HCT116 (cell line): ENCODE measurements around the gene TBC1D8. TPM values are rescaled to one million over a fixed set of nuclear protein-coding genes. Genes with fewer than 3 reads are reported as not detected.

ENCODE experiments used
- ATAC-seq: fragments of 200-7000 bp; cut with Tn5 transposase; 2 replicates; pipeline ENCODE4 v1.9.1; 2020; ENCODE audit warnings: mild to moderate bottlenecking, moderate library complexity
- BruUV-seq: library from RNA; stranded (reverse); fragments of 400-500 nt; replicated peaks from 2 replicates; lab custom pipeline; 2021; lab: Mats Ljungman, UMichigan
- CTCF ChIA-PET: fragments of 300-600 bp; sonication (Branson Sonifier 250); formaldehyde crosslinking; loops from one replicate; lab custom pipeline; 2021; ENCODE audit warnings: antibody characterized with exemption; lab: Charles Lee
- POLR2A ChIA-PET: fragments of 300-600, 350-600 bp; sonication (Branson Sonifier 250); formaldehyde crosslinking; loops from one replicate; lab custom pipeline; 2021; ENCODE audit warnings: antibody characterized with exemption; lab: Charles Lee
- RAD21 ChIA-PET, 2 experiments: fragments of 300-600 bp; sonication (Branson Sonifier 250); formaldehyde crosslinking; loops; one replicate each; lab custom pipeline; 2023; ENCODE audit warnings: low total read pairs in 2 of 2; ENCODE audit not compliant: uncharacterized antibody in 2 of 2, unreplicated experiment in 2 of 2, low non-redundant PET in 1 of 2; lab: Charles Lee
- DNase-seq: peaks from one replicate; pipeline ENCODE4 v3.0.0-alpha.2; 2010; ENCODE audit warnings: low read depth, low spot score
- H2AFZ ChIP-seq: fragments of 200-600 bp; shearing (Covaris generic), sonication (generic); 2 replicates; pipeline ENCODE4 v1.6.1; 2017; ENCODE audit warnings: low read depth, mixed run types, mixed read lengths, antibody characterized with exemption, low read length; ENCODE audit not compliant: poor library complexity, severe bottlenecking
- H3K27ac ChIP-seq: 2 replicates; pipeline ENCODE4 v1.5.1; 2012; ENCODE audit warnings: low read depth, low read length
- H3K27me3 ChIP-seq: fragments of 200-600 bp; sonication (generic); 2 replicates; pipeline ENCODE4 v1.6.1; 2016; ENCODE audit warnings: mixed run types, low read length, mixed read lengths; ENCODE audit not compliant: insufficient read depth
- H3K36me3 ChIP-seq, 2 experiments: fragments of 200-500 bp in 1 of 2; fragments of 200-600 bp in 1 of 2; sonication (Bioruptor generic) in 1 of 2; sonication (generic) in 1 of 2; 2 replicates each; pipeline versions ENCODE4 v1.5.1 to v1.6.1; 2014 to 2016; ENCODE audit warnings: low read length in 2 of 2, inconsistent platforms in 1 of 2, mixed read lengths in 1 of 2, mixed run types in 1 of 2; ENCODE audit not compliant: insufficient read depth in 2 of 2, control insufficient read depth in 1 of 2
- H3K4me1 ChIP-seq, 2 experiments: fragments of 200-600 bp in 1 of 2; sonication (generic) in 1 of 2; 2 replicates each; pipeline versions ENCODE4 v1.5.1 to v1.6.1; 2012 to 2017; ENCODE audit warnings: low read length in 2 of 2, inconsistent platforms in 1 of 2, mild to moderate bottlenecking in 1 of 2, mixed read lengths in 1 of 2, mixed run types in 1 of 2, moderate library complexity in 1 of 2; ENCODE audit not compliant: insufficient read depth in 2 of 2, control insufficient read depth in 1 of 2
- H3K4me2 ChIP-seq: fragments of 200-600 bp; sonication (generic); 2 replicates; pipeline ENCODE4 v1.6.1; 2017; ENCODE audit warnings: mixed run types, low read length, mixed read lengths
- H3K4me3 ChIP-seq, 2 experiments: fragments of 200-600 bp in 1 of 2; sonication (generic) in 1 of 2; replicated peaks in 1 of 2; 2 replicates each; pipeline ENCODE4 v1.5.1; 2011 to 2016; ENCODE audit warnings: low read length in 2 of 2, control low read depth in 1 of 2, low read depth in 1 of 2, mild to moderate bottlenecking in 1 of 2, mixed read lengths in 1 of 2, mixed run types in 1 of 2
- H3K79me2 ChIP-seq: fragments of 200-600 bp; sonication (generic); 2 replicates; pipeline ENCODE4 v1.6.1; 2017; ENCODE audit warnings: mild to moderate bottlenecking, mixed run types, low read length, moderate library complexity, mixed read lengths; ENCODE audit not compliant: insufficient read depth
- H3K9ac ChIP-seq: fragments of 200-600 bp; sonication (generic); 2 replicates; pipeline ENCODE4 v1.6.1; 2016; ENCODE audit warnings: low read length, mixed read lengths
- H3K9me2 ChIP-seq: fragments of 200-600 bp; sonication (generic), shearing (Covaris generic); 2 replicates; pipeline ENCODE4 v1.6.1; 2017; ENCODE audit warnings: mixed run types, mild to moderate bottlenecking, moderate library complexity; ENCODE audit not compliant: insufficient read depth
- H3K9me3 ChIP-seq, 2 experiments: fragments of 200-500 bp in 1 of 2; fragments of 200-600 bp in 1 of 2; sonication (Bioruptor generic) in 1 of 2; sonication (generic) in 1 of 2; 2 replicates each; pipeline ENCODE4 v1.6.1; 2014 to 2017; ENCODE audit warnings: low read length in 2 of 2, mixed read lengths in 2 of 2, inconsistent platforms in 1 of 2, low read depth in 1 of 2, mild to moderate bottlenecking in 1 of 2, mixed run types in 1 of 2, moderate library complexity in 1 of 2; ENCODE audit not compliant: control insufficient read depth in 1 of 2, insufficient read depth in 1 of 2
- H4K20me1 ChIP-seq: fragments of 200-600 bp; sonication (generic), shearing (Covaris generic); 2 replicates; pipeline ENCODE4 v1.6.1; 2017; ENCODE audit warnings: mixed run types, mild to moderate bottlenecking, moderate library complexity; ENCODE audit not compliant: insufficient read depth
- ATF3 ChIP-seq: IDR thresholded peaks from 2 replicates; pipeline ENCODE4 v1.6.1; 2012
- CBX3 ChIP-seq: IDR thresholded peaks from 2 replicates; pipeline ENCODE4 v1.6.1; 2012; ENCODE audit warnings: low read depth
- CEBPB ChIP-seq: IDR thresholded peaks from 2 replicates; pipeline ENCODE4 v1.6.1; 2012; ENCODE audit warnings: low read depth
- CTCF ChIP-seq, 3 experiments: fragments of 200-600 bp in 1 of 3; sonication (generic) in 1 of 3; IDR thresholded peaks in 2 of 3; conservative IDR thresholded peaks in 1 of 3; 2 replicates each; pipeline ENCODE4 v1.5.1; 2012 to 2017; ENCODE audit warnings: low read depth in 2 of 3, low read length in 2 of 3, antibody characterized with exemption in 1 of 3, borderline replicate concordance in 1 of 3, control low read depth in 1 of 3, mild to moderate bottlenecking in 1 of 3, mixed read lengths in 1 of 3, mixed run types in 1 of 3, moderate library complexity in 1 of 3; ENCODE audit not compliant: insufficient read depth in 1 of 3
- EZH2 ChIP-seq: fragments of 200-600 bp; sonication (generic); IDR thresholded peaks from 2 replicates; pipeline ENCODE4 v1.6.1; 2017; ENCODE audit warnings: antibody characterized with exemption, mixed run types
- EZH2phosphoT487 ChIP-seq: fragments of 200-600 bp; IDR thresholded peaks from 2 replicates; pipeline ENCODE4 v1.6.1; 2018; ENCODE audit warnings: antibody characterized with exemption, borderline replicate concordance
- FOSL1 ChIP-seq: IDR thresholded peaks from 2 replicates; pipeline ENCODE4 v1.6.1; 2012; ENCODE audit warnings: low read depth
- JUND ChIP-seq: IDR thresholded peaks from 2 replicates; pipeline ENCODE4 v1.6.1; 2012
- POLR2A ChIP-seq: IDR thresholded peaks from 2 replicates; pipeline ENCODE4 v1.7.0; 2011; ENCODE audit warnings: borderline replicate concordance; ENCODE audit not compliant: insufficient read depth, insufficient read length; ENCODE audit errors: extremely low read depth
- SP1 ChIP-seq: IDR thresholded peaks from 2 replicates; pipeline ENCODE4 v1.6.1; 2012; ENCODE audit warnings: low read depth
- SRF ChIP-seq: IDR thresholded peaks from 2 replicates; pipeline ENCODE4 v1.6.1; 2012; ENCODE audit warnings: low read depth
- YY1 ChIP-seq: IDR thresholded peaks from 2 replicates; pipeline ENCODE4 v1.6.1; 2011; ENCODE audit warnings: low read length, low read depth, moderate library complexity, mild to moderate bottlenecking; ENCODE audit not compliant: insufficient replicate concordance; ENCODE audit errors: extremely low read depth
- ZNF274 ChIP-seq: fragments of 200-500 bp; sonication (Bioruptor generic); IDR thresholded peaks from 2 replicates; pipeline ENCODE4 v1.6.1; 2014; ENCODE audit warnings: mild to moderate bottlenecking, low read depth, low read length, inconsistent platforms
- intact Hi-C: fragments of 100-400 bp; cut with micrococcal nuclease; formaldehyde crosslinking; loops from 2 replicates; pipeline ENCODE4 v1.10.0; 2022
- total RNA-seq: library from RNA; stranded (reverse); gene quantifications from one replicate; pipeline ENCODE4 v1.2.1, GENCODE V29; 2021; ENCODE audit not compliant: unreplicated experiment

The TBC1D8 gene
- total RNA-seq, 1 experiment from 2014 or later = 44.0 TPM

GRCh38 chr2:101132202-101132601 lies 19.0 kb downstream of the TBC1D8 start:
- no peak overlapping the region for H3K27ac ChIP-seq
- CTCF ChIA-PET = no interaction called here

More at GRCh38 chr2:101132202-101132601, 19.0 kb downstream of the TBC1D8 start:
- peaks cover 0 to 4% of the 10 kb centered on the region in 2 experiments; a peak in 1 of 4 replicates for H3K36me3 ChIP-seq
- no peak overlapping the region for H3K9ac ChIP-seq
- H4K20me1 ChIP-seq = no peaks in the 10 kb centered on the region
- H3K79me2 ChIP-seq = peaks cover 79% of the 10 kb centered on the region
- no peaks in the 10 kb centered on the region for H3K27me3 ChIP-seq
- no peak for ATAC-seq
- H3K9me3 ChIP-seq = no peaks in the 10 kb centered on the region
- H3K4me1 ChIP-seq = peaks cover 38% of the 10 kb centered on the region in 2 experiments
- RAD21 ChIA-PET = interaction anchor here in 1 of 2 experiments (1.1 kb wide), 1 partner anchor 13 kb away, joined by 3 read pairs; no protein-coding TSS in a partner anchor
- no peaks in the 10 kb centered on the region for H3K9me2 ChIP-seq
- H3K4me2 ChIP-seq = no peak overlapping the region
- H3K4me3 ChIP-seq = no peak overlapping the region
- no peak overlapping the region for H2AFZ ChIP-seq
- intact Hi-C loops = no loop called here
- BruUV-seq = no TSS peak
- no peak for DNase-seq
- POLR2A ChIA-PET = no interaction called here
- no peak for TF ChIP-seq EZH2phosphoT487
- TF ChIP-seq JUND = no peak
- no peak for TF ChIP-seq CBX3
- TF ChIP-seq FOSL1 = no peak
- TF ChIP-seq POLR2A = no peak
- TF ChIP-seq YY1 = no peak
- no peak for TF ChIP-seq EZH2
- TF ChIP-seq ZNF274 = no peak
- TF ChIP-seq SP1 = no peak
- TF ChIP-seq ATF3 = no peak
- no peak for TF ChIP-seq CTCF (IDR thresholded peaks at IDR 0.05 in 2 of 3, conservative IDR thresholded peaks at IDR 0.05 in 1 of 3; ENCODE audit: borderline replicate concordance in 1 of 3, insufficient read depth in 1 of 3, low read depth in 2 of 3, low read length in 2 of 3)
- no peak for TF ChIP-seq CEBPB
- no peak for TF ChIP-seq SRF
